HepG2 (cell line): ENCODE results near the gene BAZ1A. TPM values are rescaled to one million over a fixed set of nuclear protein-coding genes. Genes with fewer than 3 reads are reported as not detected.

Experiments
- AHR ChIP-seq: IDR thresholded peaks from 2 replicates; pipeline ENCODE4 v1.6.1; 2018; ENCODE audit warnings: missing genetic modification reagents, missing compliant biosample characterization
- ARHGAP35 ChIP-seq: sonication (generic); formaldehyde crosslinking; IDR thresholded peaks from 2 replicates; pipeline ENCODE4 v1.9.0; 2022; ENCODE audit warnings: mild to moderate bottlenecking, inconsistent platforms, moderate library complexity, missing genetic modification reagents, borderline replicate concordance
- ARID2 ChIP-seq: sonication (generic); formaldehyde crosslinking; IDR thresholded peaks from 2 replicates; pipeline ENCODE4 v1.8.1; 2022; ENCODE audit warnings: mild to moderate bottlenecking, missing genetic modification reagents, borderline replicate concordance
- ERF ChIP-seq: IDR thresholded peaks from 2 replicates; pipeline ENCODE4 v1.6.1; 2018; ENCODE audit warnings: missing biosample characterization, missing genetic modification reagents
- FOXO1 ChIP-seq: sonication (generic); formaldehyde crosslinking; IDR thresholded peaks from 2 replicates; pipeline ENCODE4 v1.4.0; 2020; ENCODE audit warnings: missing genetic modification reagents
- GATAD2A ChIP-seq: IDR thresholded peaks from 2 replicates; pipeline ENCODE4 v1.6.1; 2016
- MEIS1 ChIP-seq: sonication (generic); formaldehyde crosslinking; IDR thresholded peaks from 2 replicates; pipeline ENCODE4 v1.9.0; 2021; ENCODE audit warnings: mild to moderate bottlenecking, missing genetic modification reagents, moderate library complexity, borderline replicate concordance
- NAIF1 ChIP-seq: sonication (generic); formaldehyde crosslinking; IDR thresholded peaks from 2 replicates; pipeline ENCODE4 v1.5.0; 2020; ENCODE audit warnings: mild to moderate bottlenecking, missing genetic modification reagents, borderline replicate concordance
- NFKBIZ ChIP-seq: IDR thresholded peaks from 2 replicates; pipeline ENCODE4 v1.6.1; 2018; ENCODE audit warnings: missing genetic modification reagents, missing compliant biosample characterization
- TOE1 ChIP-seq: sonication (generic); formaldehyde crosslinking; IDR thresholded peaks from 2 replicates; pipeline ENCODE4 v1.4.0; 2020; ENCODE audit warnings: mild to moderate bottlenecking, missing genetic modification reagents
- ZFX ChIP-seq: sonication (generic); formaldehyde crosslinking; IDR thresholded peaks from 2 replicates; pipeline ENCODE4 v1.4.0; 2020; ENCODE audit warnings: mild to moderate bottlenecking, low read depth, missing genetic modification reagents, moderate library complexity
- ZNF276 ChIP-seq: sonication (generic); formaldehyde crosslinking; IDR thresholded peaks from 2 replicates; pipeline ENCODE4 v1.4.0; 2020; ENCODE audit warnings: mild to moderate bottlenecking, low read depth, missing genetic modification reagents
- ZNF383 ChIP-seq: sonication (generic); formaldehyde crosslinking; IDR thresholded peaks from 2 replicates; pipeline ENCODE4 v1.4.0; 2020; ENCODE audit warnings: missing genetic modification reagents, mild to moderate bottlenecking, borderline replicate concordance
- ZNF432 ChIP-seq: sonication (generic); formaldehyde crosslinking; IDR thresholded peaks from 2 replicates; pipeline ENCODE4 v1.5.0; 2020; ENCODE audit warnings: missing genetic modification reagents, mild to moderate bottlenecking, borderline replicate concordance
- ZNF589 ChIP-seq: sonication (generic); formaldehyde crosslinking; conservative IDR thresholded peaks from 2 replicates; pipeline ENCODE4 v1.8.0; 2022; ENCODE audit warnings: mild to moderate bottlenecking, moderate library complexity, missing genetic modification reagents
- ZNF691 ChIP-seq: sonication (generic); formaldehyde crosslinking; IDR thresholded peaks from 2 replicates; pipeline ENCODE4 v1.4.0; 2020; ENCODE audit warnings: missing genetic modification reagents, low read depth, mild to moderate bottlenecking, borderline replicate concordance
- ZNF704 ChIP-seq: sonication (generic); formaldehyde crosslinking; IDR thresholded peaks from 2 replicates; pipeline ENCODE4 v1.8.1; 2023; ENCODE audit warnings: mild to moderate bottlenecking, inconsistent platforms, moderate library complexity, missing genetic modification reagents, borderline replicate concordance
- ZNF784 ChIP-seq: sonication (generic); formaldehyde crosslinking; IDR thresholded peaks from 2 replicates; pipeline ENCODE4 v1.5.1; 2020; ENCODE audit warnings: missing genetic modification reagents, mild to moderate bottlenecking, borderline replicate concordance
- polyA plus RNA-seq, 8 experiments: library from polyadenylated mRNA; depleted of rRNA in 3 of 8; stranded (reverse) in 7 of 8; unstranded in 1 of 8; fragments of >200 nt; fragmentation: Illumina TruSeq in 4 of 8; extraction: Trizol in 4 of 8; gene quantifications; 2 replicates each; pipeline versions ENCODE4 v1.2.1 to v1.2.3, GENCODE V29; 2011 to 2016; ENCODE audit warnings: low read depth in 4 of 8, missing spikeins in 1 of 8, mixed read lengths in 1 of 8; ENCODE audit not compliant: insufficient read depth in 1 of 8
- total RNA-seq, 5 experiments: library from RNA; depleted of rRNA; stranded (reverse); fragments of >200 nt; fragmentation: Illumina TruSeq; extraction: Trizol; gene quantifications; 2 replicates each; pipeline ENCODE4 v1.2.3, GENCODE V29; 2016; ENCODE audit warnings: low read depth in 1 of 5
- TF ChIP-seq, protein P1 (sequence below): sonication (generic); formaldehyde crosslinking; IDR thresholded peaks from 2 replicates; pipeline ENCODE4 v1.5.0; 2020; ENCODE audit warnings: mild to moderate bottlenecking, missing genetic modification reagents, borderline replicate concordance

Gene BAZ1A
- total and polyA plus RNA-seq, 2 of the 13 experiments (the other 11 are each of a cell fraction or from before 2014, with no cell fraction given), result 20.9 to 56.8 TPM

DNA sequence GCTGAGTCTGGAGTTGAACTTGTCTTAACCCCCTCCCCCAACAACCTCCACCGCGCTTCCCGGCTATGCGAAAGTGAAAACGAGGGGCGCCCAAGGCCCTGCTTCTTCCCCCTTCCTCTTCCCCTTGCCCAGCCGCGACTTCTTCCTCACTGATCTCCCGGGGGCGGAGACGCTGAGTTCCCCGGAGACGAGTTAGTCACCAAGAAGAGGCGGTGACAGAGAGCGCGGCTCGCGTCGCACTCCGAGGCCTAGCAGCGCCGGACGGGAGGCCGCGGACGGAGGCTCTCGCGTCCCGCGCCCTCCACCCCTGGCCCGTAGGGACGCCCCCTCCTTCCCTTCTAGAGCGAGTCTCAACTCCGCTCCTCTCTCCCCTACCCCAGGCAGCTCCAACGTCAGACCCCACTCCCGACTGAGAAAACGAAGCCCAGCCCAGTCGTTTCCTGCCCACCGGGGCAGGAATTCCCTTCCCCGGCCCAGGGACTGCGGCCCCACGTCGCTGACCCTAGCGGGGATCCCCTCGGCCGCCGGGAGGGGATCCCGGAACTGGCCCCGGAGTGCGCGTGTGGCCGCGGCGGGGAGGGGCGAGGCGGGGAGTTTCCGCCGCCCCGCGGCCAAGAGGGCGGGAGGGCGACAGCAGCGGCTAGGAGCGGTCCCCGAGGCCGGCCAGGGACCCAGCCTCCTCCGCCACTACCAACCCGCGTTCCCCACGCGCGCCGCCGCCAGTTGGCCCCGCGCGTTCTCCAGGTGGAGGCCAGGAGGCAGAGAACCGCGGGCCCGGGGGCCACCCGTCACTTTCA lies 1.4 kb downstream of the BAZ1A start (continued):
- TF ChIP-seq, protein P1, sequence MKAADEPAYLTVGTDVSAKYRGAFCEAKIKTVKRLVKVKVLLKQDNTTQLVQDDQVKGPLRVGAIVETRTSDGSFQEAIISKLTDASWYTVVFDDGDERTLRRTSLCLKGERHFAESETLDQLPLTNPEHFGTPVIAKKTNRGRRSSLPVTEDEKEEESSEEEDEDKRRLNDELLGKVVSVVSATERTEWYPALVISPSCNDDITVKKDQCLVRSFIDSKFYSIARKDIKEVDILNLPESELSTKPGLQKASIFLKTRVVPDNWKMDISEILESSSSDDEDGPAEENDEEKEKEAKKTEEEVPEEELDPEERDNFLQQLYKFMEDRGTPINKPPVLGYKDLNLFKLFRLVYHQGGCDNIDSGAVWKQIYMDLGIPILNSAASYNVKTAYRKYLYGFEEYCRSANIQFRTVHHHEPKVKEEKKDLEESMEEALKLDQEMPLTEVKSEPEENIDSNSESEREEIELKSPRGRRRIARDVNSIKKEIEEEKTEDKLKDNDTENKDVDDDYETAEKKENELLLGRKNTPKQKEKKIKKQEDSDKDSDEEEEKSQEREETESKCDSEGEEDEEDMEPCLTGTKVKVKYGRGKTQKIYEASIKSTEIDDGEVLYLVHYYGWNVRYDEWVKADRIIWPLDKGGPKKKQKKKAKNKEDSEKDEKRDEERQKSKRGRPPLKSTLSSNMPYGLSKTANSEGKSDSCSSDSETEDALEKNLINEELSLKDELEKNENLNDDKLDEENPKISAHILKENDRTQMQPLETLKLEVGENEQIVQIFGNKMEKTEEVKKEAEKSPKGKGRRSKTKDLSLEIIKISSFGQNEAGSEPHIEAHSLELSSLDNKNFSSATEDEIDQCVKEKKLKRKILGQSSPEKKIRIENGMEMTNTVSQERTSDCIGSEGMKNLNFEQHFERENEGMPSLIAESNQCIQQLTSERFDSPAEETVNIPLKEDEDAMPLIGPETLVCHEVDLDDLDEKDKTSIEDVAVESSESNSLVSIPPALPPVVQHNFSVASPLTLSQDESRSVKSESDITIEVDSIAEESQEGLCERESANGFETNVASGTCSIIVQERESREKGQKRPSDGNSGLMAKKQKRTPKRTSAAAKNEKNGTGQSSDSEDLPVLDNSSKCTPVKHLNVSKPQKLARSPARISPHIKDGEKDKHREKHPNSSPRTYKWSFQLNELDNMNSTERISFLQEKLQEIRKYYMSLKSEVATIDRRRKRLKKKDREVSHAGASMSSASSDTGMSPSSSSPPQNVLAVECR, result peak; percentile 96
- TF ChIP-seq ERF (CRISPR knock-in tag), result peak; percentile 65
- TF ChIP-seq ZFX (CRISPR knock-in tag), result peak; percentile 100
- peak; percentile 67; the same call in 1 of the 2 replicates for TF ChIP-seq GATAD2A
- peak; percentile 99 for TF ChIP-seq ZNF784 (CRISPR knock-in tag)
- peak; percentile 34 for TF ChIP-seq FOXO1 (CRISPR knock-in tag)
- peak; percentile 92 for TF ChIP-seq NAIF1
- peak; percentile 96 for TF ChIP-seq ZNF589 (CRISPR knock-in tag)
- TF ChIP-seq ZNF704 (CRISPR knock-in tag), result peak; percentile 98
- TF ChIP-seq ZNF691 (CRISPR knock-in tag), result peak; percentile 86; the same call in 1 of the 2 replicates
- peak; percentile 95 for TF ChIP-seq ZNF276
- TF ChIP-seq ZNF432 (CRISPR knock-in tag), result 0 out of 2 replicates have a peak, but pooled peaks have one; percentile 55
- TF ChIP-seq ARID2 (CRISPR knock-in tag), result peak; percentile 99
- peak; percentile 97 for TF ChIP-seq MEIS1
- TF ChIP-seq TOE1 (CRISPR knock-in tag), result no peak
- TF ChIP-seq ZNF383 (CRISPR knock-in tag), result peak; percentile 99
- TF ChIP-seq NFKBIZ (CRISPR knock-in tag), result 0 out of 2 replicates have a peak, but pooled peaks have one; percentile 52
- TF ChIP-seq ARHGAP35, result peak; percentile 92; the same call in 1 of the 2 replicates
- peak; percentile 64 for TF ChIP-seq AHR
